ENCODE results near the gene GPRIN3. TPM values are rescaled to one million over a fixed set of nuclear protein-coding genes. Genes with fewer than 3 reads are reported as not detected.
"Not testable (repeated sequence)": the region's sequence is repeated elsewhere in the genome, so short reads cannot be mapped to it uniquely, and the experiment has no call there.

The GPRIN3 gene
- polyA plus RNA-seq, 4 donors = 6.1 to 9.2 (median 6.6) TPM

DNA sequence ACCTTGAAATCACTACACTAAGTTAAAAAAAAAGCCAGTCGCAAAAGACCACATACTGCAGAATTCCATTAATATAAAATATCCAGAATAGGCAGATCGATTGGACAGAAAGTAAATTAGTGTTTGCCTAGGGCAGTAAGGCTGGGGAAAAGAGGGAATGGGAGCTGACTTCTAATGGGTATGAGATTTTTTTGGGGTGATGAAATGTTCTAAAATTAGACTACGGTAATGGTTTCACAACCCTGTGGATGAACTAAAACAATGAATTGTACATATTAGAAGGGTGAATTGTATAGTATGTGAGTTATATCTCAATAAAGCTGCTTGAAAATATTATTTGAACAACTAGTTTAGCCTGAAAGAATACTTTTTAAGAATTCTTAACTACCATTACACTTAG is 6.7 kb upstream of the GPRIN3 start:
- no peak for DNase-seq (ENCODE audit: low read depth in 4 of 4, low spot score in 2 of 4)

GRCh38 chr4:89312066-89312465 is 4.5 kb upstream of the GPRIN3 start:
- DNase-seq (ENCODE audit: low read depth in 4 of 4, low spot score in 2 of 4) = no peak

DNA sequence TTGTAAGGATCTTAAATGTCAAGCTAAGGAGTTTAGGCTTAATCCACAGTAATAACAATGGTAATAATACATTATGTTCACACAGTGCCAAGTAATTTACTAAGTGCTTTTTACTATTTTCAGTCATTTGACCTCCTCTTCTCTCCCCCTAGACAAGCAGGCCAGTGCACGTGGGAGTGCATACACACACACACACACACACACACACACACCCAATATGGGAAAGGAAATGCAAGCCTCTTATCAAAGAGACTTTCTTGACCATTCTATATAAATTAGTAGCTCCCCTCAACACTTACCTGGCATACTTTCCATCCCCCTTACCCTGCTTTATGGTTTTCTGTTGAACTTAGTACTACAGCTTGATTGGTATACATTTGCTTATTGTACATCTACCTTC is 3.8 kb upstream of the GPRIN3 start:
- no peak for DNase-seq (ENCODE audit: low read depth in 4 of 4, low spot score in 2 of 4)

DNA sequence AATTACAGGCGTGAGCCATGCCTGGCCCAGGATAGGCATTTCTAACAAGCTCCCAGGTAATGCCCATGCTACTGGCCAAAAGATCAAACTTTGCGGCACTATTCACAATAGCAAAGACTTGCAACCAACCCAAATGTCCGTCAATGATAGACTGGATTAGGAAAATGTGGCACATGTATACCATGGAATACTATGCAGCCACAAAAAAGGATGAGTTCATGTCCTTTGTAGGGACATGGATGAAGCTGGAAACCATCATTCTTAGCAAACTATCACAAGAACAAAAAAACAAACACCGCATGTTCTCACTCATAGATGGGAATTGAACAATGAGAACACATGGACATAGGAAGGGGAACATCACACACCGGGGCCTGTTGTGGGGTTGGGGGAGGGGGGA is 1.6 kb upstream of the GPRIN3 start:
- not testable (repeated sequence) for DNase-seq (ENCODE audit: low read depth in 4 of 4, low spot score in 2 of 4)

- no peak for DNase-seq (ENCODE audit: low read depth in 4 of 4, low spot score in 2 of 4)
These were observed 531 bp upstream of the GPRIN3 start for GRCh38 chr4:89308161-89308500.

GRCh38 chr4:89307178-89307445 is 488 bp downstream of the GPRIN3 start:
- DNase-seq (ENCODE audit: low read depth in 4 of 4, low spot score in 2 of 4) = no peak

- no peak for DNase-seq (ENCODE audit: low read depth in 4 of 4, low spot score in 2 of 4)
These were observed 968 bp downstream of the GPRIN3 start for GRCh38 chr4:89306486-89307177.

DNA sequence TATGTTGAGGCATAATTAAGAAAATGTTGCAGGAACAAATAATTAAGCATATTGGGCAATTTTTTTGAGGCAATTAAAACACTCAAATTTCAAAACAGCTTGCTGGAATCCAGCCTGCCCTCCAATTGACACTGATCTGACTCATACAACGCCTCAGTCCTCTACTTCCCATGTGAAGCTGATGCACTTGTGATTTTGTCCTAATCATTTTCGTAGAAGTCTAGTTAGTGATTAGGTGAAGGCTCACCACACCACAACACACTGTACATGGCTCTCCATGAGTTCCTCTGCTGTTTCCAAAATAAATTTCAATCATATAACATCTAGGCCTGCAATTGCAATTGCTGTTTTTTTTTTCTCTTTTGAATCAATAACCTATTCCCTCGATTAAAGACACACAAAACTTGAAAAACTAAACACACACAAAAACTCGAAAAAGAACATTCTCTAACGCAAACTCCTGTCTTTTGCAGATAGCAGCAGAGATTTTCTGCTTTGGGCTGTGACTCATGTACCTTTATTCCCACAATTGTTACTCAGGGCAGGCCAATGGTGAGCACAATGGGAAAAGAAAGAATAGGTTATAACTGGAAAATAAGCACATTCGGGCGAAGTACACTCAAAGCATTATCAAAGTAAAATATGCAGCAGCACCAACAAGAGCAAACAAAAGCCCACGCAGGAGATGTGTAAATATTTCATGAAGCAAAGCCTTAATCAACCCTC is 1.7 kb downstream of the GPRIN3 start:
- no peak for DNase-seq (ENCODE audit: low read depth in 4 of 4, low spot score in 2 of 4)

- no peak for DNase-seq (ENCODE audit: low read depth in 4 of 4, low spot score in 2 of 4)
These were observed 2.6 kb downstream of the GPRIN3 start for GRCh38 chr4:89305028-89305427.

GRCh38 chr4:89303814-89304388 is 3.7 kb downstream of the GPRIN3 start:
- no peak for DNase-seq (ENCODE audit: low read depth in 4 of 4, low spot score in 2 of 4)

GRCh38 chr4:89303177-89303576 is 4.4 kb downstream of the GPRIN3 start:
- DNase-seq (ENCODE audit: low read depth in 4 of 4, low spot score in 2 of 4) = no peak

GRCh38 chr4:89301902-89302301 is 5.7 kb downstream of the GPRIN3 start:
- no peak for DNase-seq (ENCODE audit: low read depth in 4 of 4, low spot score in 2 of 4)

GRCh38 chr4:89301003-89301402 is 6.6 kb downstream of the GPRIN3 start:
- DNase-seq (ENCODE audit: low read depth in 4 of 4, low spot score in 2 of 4) = no peak

GRCh38 chr4:89300499-89300898 is 7.1 kb downstream of the GPRIN3 start:
- no peak for DNase-seq (ENCODE audit: low read depth in 4 of 4, low spot score in 2 of 4)

DNA sequence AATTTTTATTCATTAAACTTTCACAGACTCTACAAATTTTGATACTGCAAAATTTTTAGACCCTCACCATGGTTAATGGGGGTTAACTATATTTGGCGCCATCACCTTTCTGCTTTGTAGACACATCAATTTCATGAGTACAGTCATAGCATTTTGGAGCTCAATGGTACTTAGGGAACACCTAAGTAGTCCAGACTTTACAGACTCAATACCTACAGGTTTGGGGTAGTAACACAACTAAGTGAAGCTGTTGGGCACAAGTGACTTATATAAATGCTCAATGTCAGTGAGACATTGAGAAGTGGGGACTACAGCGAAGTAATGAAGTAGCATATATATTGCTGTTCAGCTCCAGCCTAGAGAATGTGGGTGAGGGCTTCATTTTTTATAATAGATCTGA is 7.5 kb downstream of the GPRIN3 start:
- DNase-seq (ENCODE audit: low read depth in 4 of 4, low spot score in 2 of 4) = no peak

DNA sequence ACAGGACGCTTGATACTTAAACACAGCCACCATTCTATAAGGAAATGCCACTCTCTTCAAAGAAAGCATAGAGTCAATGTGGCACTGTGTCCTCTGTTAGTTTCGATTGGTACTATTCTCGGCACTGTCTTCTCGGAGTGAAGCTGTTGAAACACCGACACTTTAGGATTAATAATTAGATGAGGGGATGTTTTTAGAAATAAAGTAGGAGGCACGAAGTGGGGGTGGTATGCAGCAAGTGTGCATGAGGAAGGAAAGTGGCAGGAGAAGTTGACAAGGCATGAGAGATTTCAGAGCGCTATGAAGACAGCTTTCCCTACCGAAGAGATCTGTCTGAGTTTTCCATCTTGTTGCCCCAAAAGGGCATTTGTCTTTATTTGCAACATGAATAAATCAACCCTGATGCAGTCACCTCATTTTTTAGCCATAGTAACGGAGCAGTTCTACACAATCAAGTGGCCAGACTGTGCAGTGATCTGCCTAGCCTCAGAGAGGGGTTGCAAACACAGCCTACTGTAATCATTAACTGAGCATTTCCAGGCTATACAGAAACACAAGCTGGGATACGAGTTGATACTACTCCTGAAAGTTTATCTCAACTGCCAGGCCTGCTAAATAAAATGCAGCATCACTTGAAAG is 8.3 kb downstream of the GPRIN3 start:
- no peak for DNase-seq (ENCODE audit: low read depth in 4 of 4, low spot score in 2 of 4)

GRCh38 chr4:89298788-89299152 is 8.8 kb downstream of the GPRIN3 start:
- DNase-seq (ENCODE audit: low read depth in 4 of 4, low spot score in 2 of 4) = no peak

- no peak for DNase-seq (ENCODE audit: low read depth in 4 of 4, low spot score in 2 of 4)
These were observed 9.4 kb downstream of the GPRIN3 start for GRCh38 chr4:89298155-89298554.

DNA sequence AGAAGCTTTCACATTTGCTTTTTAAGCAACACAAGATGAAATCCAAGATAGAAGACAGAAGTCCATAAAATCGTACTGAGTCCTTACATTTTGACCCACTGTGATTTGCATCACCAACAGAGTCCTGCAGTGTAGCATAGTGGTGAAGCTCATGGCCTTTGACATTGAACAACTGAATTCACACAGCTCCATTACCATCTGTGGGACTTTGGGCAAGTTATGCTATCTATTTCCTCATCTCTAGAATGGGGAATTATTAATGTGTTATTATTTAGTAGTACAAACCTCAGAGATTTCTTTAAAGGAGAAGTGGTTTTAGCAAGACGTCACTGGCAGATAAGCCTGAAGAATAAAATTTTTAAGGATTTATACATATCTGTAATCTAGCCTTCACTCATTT is 10.7 kb downstream of the GPRIN3 start:
- DNase-seq (ENCODE audit: low read depth in 4 of 4, low spot score in 2 of 4) = no peak

DNA sequence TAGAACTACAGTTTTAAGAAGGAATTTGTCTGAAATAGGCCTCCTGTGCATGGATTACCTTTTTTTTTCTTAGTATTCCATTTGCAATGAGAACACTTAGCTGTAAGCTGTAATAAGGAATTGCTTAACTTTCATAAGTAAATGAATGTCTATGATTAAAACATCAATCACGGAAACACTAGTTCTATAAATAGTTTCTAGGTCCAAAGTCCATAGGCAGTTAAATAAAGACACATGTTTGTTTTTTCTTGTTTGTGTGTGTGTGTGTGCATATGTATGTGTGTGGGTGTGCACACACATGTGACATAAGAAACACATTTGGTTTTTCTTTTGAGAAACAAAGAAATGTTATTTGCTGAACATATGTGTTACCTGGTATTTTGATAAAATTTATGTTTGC is 11.2 kb downstream of the GPRIN3 start:
- DNase-seq (ENCODE audit: low read depth in 4 of 4, low spot score in 2 of 4) = no peak

DNA sequence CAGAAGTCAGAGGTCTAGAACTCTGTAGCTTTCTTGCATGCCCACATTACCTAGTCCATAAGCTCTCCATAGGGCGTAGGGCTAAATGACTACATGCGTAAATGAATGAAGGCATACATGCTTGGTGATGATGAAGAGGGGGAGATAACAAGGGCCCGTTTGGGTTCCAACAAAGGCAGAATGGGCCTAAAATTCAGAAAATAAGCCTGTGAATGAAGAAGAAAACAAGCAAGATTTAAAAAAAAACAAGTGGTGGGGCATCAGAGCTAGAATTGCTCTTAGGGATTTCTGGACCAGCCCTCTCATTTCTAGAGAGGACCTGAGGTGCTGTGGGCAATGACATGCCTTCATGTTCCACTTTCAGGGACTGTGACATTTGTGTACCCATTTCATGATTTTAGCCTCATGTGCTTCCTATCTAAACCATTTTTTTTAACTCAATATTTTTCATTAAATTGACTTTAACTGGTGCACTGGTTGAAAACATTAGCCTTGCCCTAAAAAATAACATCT is 12.1 kb downstream of the GPRIN3 start:
- no peak for DNase-seq (ENCODE audit: low read depth in 4 of 4, low spot score in 2 of 4)

Measured in left renal cortex interstitium (tissue), 4 donors.